Skin of body (tissue), 2 donors: ENCODE data around the gene LRRFIP1. TPM values are rescaled to one million over a fixed set of nuclear protein-coding genes. Genes with fewer than 3 reads are reported as not detected.
"Not testable (repeated sequence)": the region's sequence is repeated elsewhere in the genome, so short reads cannot be mapped to it uniquely, and the experiment has no call there.

Experiments
- DNase-seq: peaks from one replicate; lab custom pipeline; 2025; lab: John Stamatoyannopoulos, UW
- total RNA-seq: library from RNA; depleted of rRNA; stranded (reverse); fragments of >200 nt; gene quantifications from one replicate; pipeline ENCODE4 v1.2.3, GENCODE V29; 2014

The LRRFIP1 gene
- 58.0 TPM for total RNA-seq

DNA sequence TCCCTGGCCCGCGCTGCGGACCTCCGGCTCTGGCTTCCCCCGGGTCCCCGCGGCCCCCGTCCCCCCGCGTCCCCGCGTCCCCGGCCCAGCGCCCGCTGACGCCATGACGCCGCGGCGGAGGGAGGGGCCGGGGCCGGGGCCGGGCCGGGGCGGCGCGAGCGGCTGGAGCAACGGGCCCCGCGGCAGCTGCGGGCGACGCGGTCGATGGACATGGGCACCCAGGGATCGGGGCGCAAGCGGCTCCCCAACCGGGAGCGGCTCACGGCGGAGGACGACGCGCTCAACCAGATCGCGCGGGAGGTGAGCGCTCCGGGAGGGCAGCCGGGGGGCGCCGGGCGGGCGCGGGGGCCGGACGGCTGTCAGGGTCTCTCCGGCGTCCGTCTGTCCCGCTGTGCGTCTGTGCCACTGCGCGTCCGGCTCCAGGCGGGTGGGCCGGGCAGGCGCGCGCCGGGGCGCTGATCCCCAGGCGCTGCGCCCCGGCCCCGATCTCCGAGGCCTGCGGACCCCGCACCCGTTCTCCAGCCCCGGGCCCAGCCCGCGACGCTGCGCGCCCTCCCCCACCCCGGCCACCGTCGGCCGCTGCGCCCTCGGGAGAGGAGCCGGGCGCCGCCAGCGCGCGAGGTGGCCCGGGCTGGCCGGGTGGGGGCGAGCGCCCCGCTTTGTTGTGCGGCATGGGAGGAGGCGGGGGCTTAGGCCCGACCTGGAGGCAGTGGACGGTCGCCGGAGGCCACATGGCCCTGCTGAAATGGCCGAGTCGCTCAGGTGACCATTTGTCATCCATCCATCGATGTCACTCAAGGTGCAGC lies at the start of gene LRRFIP1:
LRRFIP1 (plus strand) TSS at position 147 of the 806 bp plus-strand sequence; CDS start at position 205, 58 bp downstream.
- DNase-seq = no peak

- no peak for DNase-seq
Measured at GRCh38 chr2:237577956-237578870, 49.2 kb upstream of the LRRFIP1 start.

DNA sequence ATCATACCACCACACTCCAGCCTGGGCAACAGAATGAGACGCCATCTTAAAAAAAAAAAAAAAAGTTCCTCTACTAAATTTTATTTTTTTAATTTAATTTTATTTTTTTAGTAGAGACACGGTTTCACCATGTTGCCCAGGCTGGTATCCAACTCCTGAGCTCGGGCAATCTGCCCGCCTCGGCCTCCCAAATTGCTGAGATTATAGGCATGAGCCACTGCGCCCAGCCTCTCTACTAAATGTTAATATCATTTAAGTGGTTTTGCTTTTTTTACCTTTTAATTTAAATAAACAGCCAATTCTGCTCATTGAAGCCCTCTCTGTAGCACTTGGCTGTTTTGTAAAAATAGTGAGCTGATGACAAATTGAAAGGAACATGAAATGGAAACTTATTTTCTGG lies 46.1 kb upstream of the LRRFIP1 start:
- no peak for DNase-seq

GRCh38 chr2:237581751-237582746 lies 45.3 kb upstream of the LRRFIP1 start:
- no peak for DNase-seq

GRCh38 chr2:237583385-237584295 lies 43.7 kb upstream of the LRRFIP1 start:
- no peak for DNase-seq

- DNase-seq = no peak
Measured at GRCh38 chr2:237585590-237586221, 41.7 kb upstream of the LRRFIP1 start.

DNA sequence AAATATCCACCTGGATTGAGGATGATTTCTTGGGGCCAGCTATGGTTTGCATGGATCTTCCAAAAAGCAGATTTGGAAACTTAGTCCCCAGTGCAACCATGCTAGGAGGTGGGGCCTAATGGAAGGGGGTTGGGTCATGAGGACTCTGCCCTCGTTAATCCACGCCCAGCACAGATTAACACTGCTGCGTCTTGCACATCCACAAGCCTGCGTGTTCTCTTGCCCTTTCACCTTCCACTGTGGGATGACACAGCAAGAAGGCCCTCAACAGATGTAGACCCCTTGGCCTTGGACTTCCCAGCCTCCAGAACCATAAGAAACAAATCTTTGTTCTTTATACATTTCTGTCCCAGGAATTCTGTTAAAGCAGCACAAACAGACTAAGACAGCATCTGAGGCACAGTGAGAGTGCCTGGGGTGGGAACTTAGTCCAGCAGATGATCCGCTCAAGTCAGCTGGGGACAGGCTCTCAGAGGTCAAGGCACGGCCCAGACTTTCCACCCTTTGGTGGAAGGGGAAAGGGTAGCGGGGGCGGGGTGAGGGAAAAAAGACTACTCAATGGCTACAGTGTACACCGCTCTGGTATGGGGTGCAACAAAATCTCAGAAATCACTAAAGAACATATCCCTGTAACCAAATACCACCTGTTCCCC lies 39.2 kb upstream of the LRRFIP1 start:
- no peak for DNase-seq

- no peak for DNase-seq
Measured at GRCh38 chr2:237590272-237591140, 36.9 kb upstream of the LRRFIP1 start, which contains the start of gene RAB17. Gene RAB17, minus strand, starts transcription at chr2:237590734. Its CDS starts 4,580 bp downstream, at chr2:237586154.

DNA sequence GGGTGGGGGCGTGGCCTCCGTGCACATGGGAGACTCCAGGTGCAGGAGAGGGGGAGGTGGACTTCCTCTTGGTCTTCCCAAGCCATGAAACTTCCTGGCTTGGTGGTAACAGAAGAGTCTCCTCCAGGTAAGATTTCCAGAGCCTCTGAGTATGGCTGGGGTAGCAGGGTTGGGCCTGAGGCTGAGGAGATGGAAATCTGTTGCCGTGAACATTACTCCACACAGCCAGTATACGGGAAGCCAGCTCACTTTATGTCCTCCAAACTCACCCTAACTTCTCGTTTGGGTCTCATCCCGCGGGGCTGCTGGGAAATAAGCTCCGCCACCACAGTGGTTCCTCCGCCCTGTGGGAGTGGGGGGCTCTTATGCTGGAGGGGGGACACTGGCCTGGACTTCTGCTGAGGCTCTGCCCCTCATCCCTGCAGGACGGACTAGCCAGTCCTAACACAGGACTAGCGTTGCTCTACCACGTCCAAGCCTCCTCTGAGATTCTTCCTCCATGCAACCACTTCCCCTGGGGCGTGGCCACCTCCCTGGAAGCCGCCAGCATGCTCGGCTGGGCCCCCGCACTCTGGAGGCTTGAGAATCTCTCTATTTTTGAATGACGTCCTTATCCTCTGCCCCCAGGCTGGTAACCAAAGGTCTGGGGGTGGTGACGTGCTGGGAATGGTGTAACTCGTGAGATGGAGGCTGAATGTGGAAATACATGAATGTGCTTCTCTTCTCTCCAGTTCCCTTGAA lies 36.1 kb upstream of the LRRFIP1 start:
- no peak for DNase-seq

GRCh38 chr2:237592425-237592980 lies 34.9 kb upstream of the LRRFIP1 start:
- no peak for DNase-seq

- DNase-seq = no peak
Measured at GRCh38 chr2:237593036-237593435, 34.4 kb upstream of the LRRFIP1 start.

DNA sequence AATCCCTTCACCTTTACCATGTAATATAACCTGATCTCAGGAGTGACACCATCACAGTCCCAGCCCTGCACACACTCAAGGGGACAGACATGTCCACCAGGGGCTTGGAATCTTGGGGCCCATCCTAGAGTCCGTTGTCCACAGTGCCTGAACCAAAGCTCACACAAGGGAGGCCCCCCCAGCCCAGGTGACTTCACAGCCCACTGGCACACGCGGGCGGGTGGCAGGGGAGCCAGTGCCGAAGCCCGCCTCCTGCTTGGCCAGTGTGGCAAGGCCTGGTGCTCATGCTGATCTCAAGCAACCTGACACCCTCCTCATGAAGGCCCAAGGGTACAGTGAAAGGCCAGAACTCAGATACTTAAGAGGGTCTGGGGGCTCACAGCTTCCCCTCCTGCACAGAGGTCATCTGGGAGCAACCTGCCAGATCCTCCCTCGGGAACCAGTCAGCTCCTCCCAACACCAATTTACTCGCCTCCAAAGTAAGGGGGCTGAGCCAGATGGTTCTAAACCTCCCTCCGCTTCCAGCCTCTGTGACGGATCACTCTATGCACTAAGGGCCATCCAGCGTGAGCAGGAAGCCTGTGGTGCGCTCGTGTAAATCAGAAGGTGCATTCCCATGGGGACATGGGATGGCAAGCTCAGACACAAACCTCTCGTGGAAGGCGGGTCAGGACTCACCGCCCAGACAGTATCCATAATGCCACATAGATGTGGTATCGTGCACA lies 33.6 kb upstream of the LRRFIP1 start:
- DNase-seq = no peak

DNA sequence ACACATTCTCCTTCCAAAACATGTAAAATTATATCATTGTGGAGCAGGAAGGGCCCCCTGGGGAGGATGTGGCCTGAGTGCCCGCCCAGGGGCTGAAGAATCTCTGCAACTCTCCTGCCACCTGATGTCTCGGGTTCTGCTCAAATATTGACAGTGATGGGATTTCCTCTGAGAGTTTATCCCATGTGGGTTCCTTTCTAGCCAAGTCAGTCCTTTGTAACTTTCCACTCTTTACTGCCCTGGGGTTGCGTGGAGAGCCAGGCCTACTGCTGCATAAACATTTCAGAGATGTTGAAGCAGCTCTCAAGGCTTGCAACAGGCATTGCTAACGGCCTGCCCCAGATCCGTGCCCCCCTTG lies 32.9 kb upstream of the LRRFIP1 start:
- no peak for DNase-seq

- not testable (repeated sequence) for DNase-seq
Measured at GRCh38 chr2:237595829-237596519, 31.4 kb upstream of the LRRFIP1 start.

GRCh38 chr2:237596520-237597195 lies 30.7 kb upstream of the LRRFIP1 start:
- no peak for DNase-seq
